GM12891 (cell line): ENCODE results near the gene LAMA2.

Source experiments
- DNase-seq: peaks from one replicate; pipeline ENCODE4 v3.0.0; 2011; ENCODE audit warnings: low spot score; ENCODE audit not compliant: insufficient read length
- FAIRE-seq: peaks from 2 replicates; lab custom pipeline; 2011; peaks lifted over from hg19 to GRCh38; lab: Jason Lieb, UNC
- PAX5 ChIP-seq: IDR thresholded peaks from 2 replicates; pipeline ENCODE4 v1.6.1; 2011; ENCODE audit warnings: low read length, moderate library complexity, mild to moderate bottlenecking; ENCODE audit not compliant: insufficient read depth, severe bottlenecking
- POLR2A ChIP-seq: IDR thresholded peaks from 2 replicates; pipeline ENCODE4 v1.6.1; 2011; ENCODE audit warnings: low read depth, low read length, control low read depth
- POLR2AphosphoS5 ChIP-seq: IDR thresholded peaks from 2 replicates; pipeline ENCODE4 v1.6.1; 2011; ENCODE audit warnings: low read depth, low read length, control low read depth
- POU2F2 ChIP-seq: IDR thresholded peaks from 2 replicates; pipeline ENCODE4 v1.6.1; 2011; ENCODE audit warnings: low read depth, mild to moderate bottlenecking, control low read depth, low read length, moderate library complexity
- SPI1 ChIP-seq: IDR thresholded peaks from 2 replicates; pipeline ENCODE4 v1.6.1; 2011; ENCODE audit warnings: low read depth, low read length, control low read depth
- TAF1 ChIP-seq: IDR thresholded peaks from 2 replicates; pipeline ENCODE4 v1.6.1; 2011; ENCODE audit warnings: low read depth, low read length, control low read depth

Gene LAMA2

GRCh38 chr6:129236001-129236517 lies 353.1 kb downstream of the LAMA2 start:
- no peak for TF ChIP-seq POU2F2
- TF ChIP-seq POLR2AphosphoS5, result no peak
- no peak for TF ChIP-seq PAX5
- FAIRE-seq (no peak), DNase-seq (no peak)

- no peak for DNase-seq
- no peak for FAIRE-seq
- TF ChIP-seq SPI1 (no peak), POU2F2 (no peak), PAX5 (no peak), TAF1 (no peak), POLR2A (no peak), POLR2AphosphoS5 (no peak)
Measured at GRCh38 chr6:129238991-129239390, 356.1 kb downstream of the LAMA2 start.

GRCh38 chr6:129239825-129240491 lies 357.0 kb downstream of the LAMA2 start:
- TF ChIP-seq POU2F2 (no peak), PAX5 (no peak), POLR2A (no peak), SPI1 (no peak), TAF1 (no peak), POLR2AphosphoS5 (no peak)
- DNase-seq, result no peak
- no peak for FAIRE-seq

GRCh38 chr6:129240492-129240853 lies 357.5 kb downstream of the LAMA2 start:
- FAIRE-seq (no peak), DNase-seq (no peak)
- TF ChIP-seq POLR2AphosphoS5, result no peak
- TF ChIP-seq TAF1, result no peak
- TF ChIP-seq SPI1, result no peak
- TF ChIP-seq POLR2A, result no peak
- TF ChIP-seq POU2F2, result no peak
- no peak for TF ChIP-seq PAX5

GRCh38 chr6:129242546-129242945 lies 359.6 kb downstream of the LAMA2 start:
- DNase-seq (no peak), FAIRE-seq (no peak)
- no peak for TF ChIP-seq POU2F2
- TF ChIP-seq PAX5, result no peak
- no peak for TF ChIP-seq POLR2A
- no peak for TF ChIP-seq TAF1
- no peak for TF ChIP-seq SPI1
- TF ChIP-seq POLR2AphosphoS5, result no peak

- no peak for TF ChIP-seq POLR2A
- no peak for TF ChIP-seq PAX5
- no peak for TF ChIP-seq SPI1
- no peak for TF ChIP-seq POU2F2
- no peak for TF ChIP-seq TAF1
- no peak for TF ChIP-seq POLR2AphosphoS5
- FAIRE-seq (no peak), DNase-seq (no peak)
Measured at GRCh38 chr6:129243377-129243776, 360.4 kb downstream of the LAMA2 start.

GRCh38 chr6:129248946-129249345 lies 366.0 kb downstream of the LAMA2 start:
- FAIRE-seq (no peak), DNase-seq (no peak)
- TF ChIP-seq POU2F2 (no peak), SPI1 (no peak)

GRCh38 chr6:129251669-129252376 lies 368.9 kb downstream of the LAMA2 start:
- TF ChIP-seq PAX5 (no peak), POLR2AphosphoS5 (no peak), TAF1 (no peak), POLR2A (no peak), POU2F2 (no peak), SPI1 (no peak)
- DNase-seq (peak; percentile 11), FAIRE-seq (peak; percentile 76)

GRCh38 chr6:129252377-129253071 lies 369.6 kb downstream of the LAMA2 start:
- FAIRE-seq, result no peak
- TF ChIP-seq POLR2AphosphoS5, result no peak
- no peak for TF ChIP-seq POU2F2
- no peak for TF ChIP-seq PAX5
- DNase-seq, result no peak

- no peak for TF ChIP-seq POLR2A
- TF ChIP-seq PAX5, result no peak
- no peak for TF ChIP-seq SPI1
- no peak for TF ChIP-seq POLR2AphosphoS5
- TF ChIP-seq TAF1, result no peak
- no peak for TF ChIP-seq POU2F2
- FAIRE-seq (no peak), DNase-seq (no peak)
Measured at GRCh38 chr6:129253242-129253641, 370.3 kb downstream of the LAMA2 start.
